GM18511 (cell line): ENCODE data around the gene HAPSTR1.
"Not testable (repeated sequence)": the region's sequence is repeated elsewhere in the genome, so short reads cannot be mapped to it uniquely, and the experiment has no call there.

ENCODE experiments used
- ATAC-seq: cut with Tn5 transposase; IDR thresholded peaks from one replicate; pipeline ENCODE4 v1.9.1; 2021; ENCODE audit warnings: mild to moderate bottlenecking, moderate library complexity; ENCODE audit not compliant: unreplicated experiment

Gene HAPSTR1, protein sequence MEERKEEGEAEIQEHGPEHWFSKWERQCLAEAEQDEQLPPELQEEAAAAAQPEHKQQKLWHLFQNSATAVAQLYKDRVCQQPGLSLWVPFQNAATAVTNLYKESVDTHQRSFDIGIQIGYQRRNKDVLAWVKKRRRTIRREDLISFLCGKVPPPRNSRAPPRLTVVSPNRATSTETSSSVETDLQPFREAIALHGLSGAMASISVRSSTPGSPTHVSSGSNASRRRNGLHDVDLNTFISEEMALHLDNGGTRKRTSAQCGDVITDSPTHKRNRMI

DNA sequence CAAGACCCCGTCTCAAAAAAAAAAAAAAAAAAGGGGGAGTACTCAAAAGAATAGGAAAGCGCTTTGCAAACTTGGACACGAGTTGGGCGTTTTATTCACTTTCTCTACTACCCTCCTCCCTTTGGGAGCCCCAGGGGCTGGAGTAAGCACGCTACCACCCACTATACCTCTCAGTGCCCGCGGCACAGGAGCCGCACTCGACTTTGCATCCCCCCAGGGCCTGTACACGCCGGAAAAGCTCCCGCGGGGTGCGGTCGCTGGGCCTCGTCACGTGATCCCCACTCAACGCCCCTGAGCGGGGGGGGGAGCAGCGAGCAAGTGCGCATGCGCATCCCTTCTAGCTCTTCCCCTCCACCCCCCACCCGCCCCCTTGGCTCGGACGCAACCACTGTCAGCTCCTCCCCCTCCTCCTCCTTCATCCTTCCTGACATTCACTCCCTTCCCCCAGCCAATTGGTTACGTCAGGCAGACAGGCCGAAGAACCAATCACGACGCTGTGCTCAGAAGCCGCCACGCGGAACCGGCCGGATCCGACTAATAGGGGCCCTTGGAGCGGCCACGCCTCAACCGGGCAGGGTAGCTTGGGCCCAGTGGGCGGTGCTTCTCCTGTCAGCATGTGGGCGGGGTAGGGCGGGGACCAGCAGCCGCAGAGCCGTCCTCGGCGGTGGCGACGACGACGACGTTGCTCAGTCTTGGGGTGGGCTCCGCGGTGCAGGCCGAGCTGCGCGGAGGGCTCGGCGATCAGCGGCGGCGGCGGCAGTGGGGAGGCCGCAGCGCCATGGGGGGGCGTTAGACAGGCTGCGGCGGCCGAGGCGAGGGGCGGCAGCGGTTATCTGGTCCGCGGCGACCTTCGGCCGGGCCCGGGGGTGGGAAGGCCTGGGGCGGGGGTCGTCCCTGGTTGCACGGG is at the start of gene HAPSTR1:
TSS of gene HAPSTR1 (plus strand) at position 685 of the 907 bp plus-strand sequence. CDS start 401 bp downstream, outside the sequence.
- peak; percentile 89 for ATAC-seq

GRCh38 chr16:9042533-9042932 is 48.9 kb upstream of the HAPSTR1 start:
- ATAC-seq = no peak

DNA sequence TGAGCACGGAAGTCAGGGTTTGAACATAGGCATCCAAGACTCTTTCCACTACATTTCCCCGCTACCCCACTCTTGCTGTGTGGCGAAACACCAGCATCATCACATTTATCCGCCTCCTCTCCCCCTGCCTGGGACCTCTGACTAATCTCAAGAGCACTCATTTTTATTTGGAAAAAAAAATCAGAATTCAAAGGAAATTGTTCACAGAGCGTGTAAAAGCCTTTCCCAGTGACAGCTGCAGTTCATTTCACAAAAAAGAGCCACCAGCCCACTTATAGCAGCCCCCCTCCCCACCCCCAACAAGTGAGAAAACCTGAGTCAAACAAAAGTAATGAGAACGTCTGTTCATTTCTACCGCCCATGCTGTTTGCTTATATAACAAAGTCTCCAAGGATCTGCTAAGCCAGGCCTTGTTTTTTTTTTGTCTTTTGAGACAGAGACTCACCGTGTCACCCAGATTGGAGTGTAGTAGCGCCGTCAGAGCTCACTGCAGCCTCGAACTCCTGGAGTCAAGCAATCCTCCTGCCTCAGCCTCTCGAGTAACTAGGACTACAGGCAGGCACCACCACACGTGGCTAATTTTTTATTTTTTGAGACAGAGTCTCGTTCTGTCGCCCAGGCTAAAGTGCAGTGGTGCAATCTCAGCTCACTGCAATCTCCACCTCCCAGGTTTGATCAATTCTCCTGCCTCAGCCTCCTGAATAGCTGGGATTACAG is 48.3 kb upstream of the HAPSTR1 start:
- no peak for ATAC-seq

DNA sequence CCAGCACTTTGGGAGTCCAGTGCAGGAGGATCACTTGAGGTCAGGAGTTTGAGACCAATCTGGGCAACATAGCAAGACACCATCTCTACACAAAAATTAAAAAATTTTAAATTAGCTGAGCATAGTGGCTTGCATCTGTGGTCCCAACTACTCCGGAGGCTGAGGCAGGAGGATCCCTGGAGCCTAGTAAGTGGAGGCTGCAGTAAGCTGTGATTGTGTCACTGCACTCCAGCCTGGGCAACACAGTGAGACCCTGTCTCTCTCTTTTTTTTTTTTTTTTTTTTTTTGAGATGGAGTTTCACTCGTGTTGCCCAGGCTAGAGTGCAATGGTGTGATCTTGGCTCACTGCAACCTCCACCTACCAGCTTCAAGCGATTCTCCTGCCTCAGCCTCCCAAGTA is 45.9 kb upstream of the HAPSTR1 start:
- not testable (repeated sequence) for ATAC-seq

DNA sequence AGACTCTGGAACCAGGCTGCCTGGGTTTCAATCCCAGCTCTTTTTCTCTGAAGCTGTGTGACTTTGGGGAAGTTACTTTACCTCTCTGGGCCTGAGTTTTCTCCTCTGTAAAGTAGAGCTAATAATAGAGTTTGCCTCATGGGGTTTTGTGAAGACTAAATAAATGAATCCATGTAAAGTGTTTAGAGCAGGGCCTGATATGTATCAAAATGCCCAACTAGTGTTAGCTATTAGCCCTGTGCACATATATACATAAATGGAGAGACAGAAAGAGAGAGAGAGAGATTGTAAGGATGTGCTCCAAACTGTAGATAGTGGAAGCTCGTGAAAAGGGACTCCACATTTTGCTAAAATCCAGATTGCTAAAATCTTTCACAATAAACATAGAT is 44.8 kb upstream of the HAPSTR1 start:
- no peak for ATAC-seq

DNA sequence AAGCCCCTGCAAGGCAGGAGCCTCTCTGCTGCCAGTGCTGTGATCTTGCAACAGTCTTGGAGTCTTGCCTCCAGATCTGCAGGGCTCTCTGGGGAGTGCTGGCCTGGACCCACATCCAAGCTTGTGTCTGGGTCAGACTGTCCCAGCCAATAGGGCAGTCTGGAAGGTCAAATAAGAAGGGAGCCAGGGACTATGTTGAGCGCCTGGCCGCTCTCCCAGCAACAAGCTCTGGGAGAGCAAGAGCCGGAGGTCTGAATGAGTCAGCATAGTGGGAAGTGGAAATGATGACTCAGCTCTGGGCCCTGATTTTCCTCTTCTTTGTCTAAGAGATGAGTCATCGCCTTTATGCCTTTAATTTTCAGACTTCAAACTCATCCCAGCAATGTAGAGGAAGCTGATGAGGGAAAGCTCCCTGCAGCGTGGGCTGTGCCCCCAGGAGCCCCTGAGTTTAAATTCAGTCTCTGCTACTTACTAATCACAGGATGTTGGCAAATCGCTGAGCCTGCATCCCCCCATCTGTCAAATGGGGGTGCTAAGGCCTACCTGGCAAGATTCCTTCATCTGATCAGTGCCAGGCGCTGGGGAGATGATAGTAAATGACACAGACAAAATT is 43.6 kb upstream of the HAPSTR1 start:
- ATAC-seq = peak; percentile 88

DNA sequence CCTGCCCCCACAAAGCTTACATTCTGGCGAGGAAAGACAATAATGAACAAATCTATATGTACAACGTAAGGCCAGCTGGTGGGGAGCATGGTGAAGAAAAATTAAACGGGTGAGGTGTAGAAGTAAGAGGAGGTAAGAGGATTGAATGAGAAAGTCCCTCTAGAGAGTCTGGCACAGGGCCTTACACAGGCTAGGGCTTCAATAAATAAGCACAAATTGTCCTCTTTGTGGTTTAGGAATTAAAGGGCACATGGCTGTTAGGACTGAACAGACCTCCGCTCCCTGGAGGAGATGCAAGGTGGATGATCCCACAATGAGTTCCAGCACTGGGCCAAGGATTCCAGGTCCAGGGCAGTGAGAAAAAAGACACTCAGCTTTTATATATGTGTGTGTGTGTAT is 43.1 kb upstream of the HAPSTR1 start:
- peak; percentile 4 for ATAC-seq

DNA sequence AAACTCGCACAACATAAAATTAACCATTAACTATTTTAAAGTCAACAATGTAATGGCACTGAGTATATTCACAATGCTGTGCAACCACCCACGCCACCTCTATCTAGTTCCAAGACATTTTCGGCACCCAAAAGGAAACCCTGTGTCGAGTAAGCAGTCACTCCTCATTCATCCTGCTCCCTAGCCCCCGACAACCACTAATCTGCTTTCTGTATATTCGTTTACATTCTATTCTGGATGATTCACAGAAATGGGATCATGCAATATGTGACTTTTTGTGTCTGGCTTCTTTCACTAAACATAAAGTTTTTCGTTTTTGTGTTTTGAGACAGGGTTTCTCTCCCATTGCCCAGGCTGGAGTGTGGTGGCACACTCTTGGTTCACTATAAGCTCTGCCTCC is 42.2 kb upstream of the HAPSTR1 start:
- no peak for ATAC-seq

DNA sequence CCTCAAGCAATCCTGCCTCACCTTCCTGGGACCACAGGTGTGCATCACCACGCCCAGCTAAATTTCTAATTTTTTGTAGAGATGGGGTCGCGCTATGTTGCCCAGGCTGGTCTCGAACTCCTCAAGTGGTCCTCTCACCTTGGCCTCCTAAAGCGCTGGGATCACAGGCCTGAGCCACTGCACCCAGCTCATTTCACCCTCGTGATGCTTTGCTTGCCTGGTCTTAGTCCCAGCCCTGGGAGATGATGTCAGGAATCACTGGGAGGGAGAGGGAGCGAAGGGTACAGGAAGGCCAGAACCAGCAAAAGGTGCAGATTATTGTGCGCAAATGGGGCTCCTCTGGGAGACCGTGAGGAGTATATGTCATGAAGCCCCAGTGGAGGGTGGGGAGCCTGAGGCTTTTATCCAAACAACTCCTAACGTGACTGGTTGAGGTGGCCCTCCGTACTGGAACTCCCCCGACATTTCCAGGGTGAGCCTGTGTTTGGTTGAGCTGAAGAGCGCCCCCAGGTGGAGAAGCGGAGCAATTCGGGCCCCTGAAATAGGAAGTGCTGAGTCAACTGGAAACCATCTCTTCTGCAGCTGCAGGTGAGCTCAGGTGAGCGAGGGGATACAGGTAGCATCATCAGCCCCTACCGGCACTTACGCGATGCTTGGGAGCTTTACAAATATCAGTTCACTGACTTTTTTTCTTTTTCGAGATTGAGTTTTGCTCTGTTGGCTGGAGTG is 41.2 kb upstream of the HAPSTR1 start:
- no peak for ATAC-seq

GRCh38 chr16:9053006-9053601 is 38.3 kb upstream of the HAPSTR1 start:
- ATAC-seq = no peak

DNA sequence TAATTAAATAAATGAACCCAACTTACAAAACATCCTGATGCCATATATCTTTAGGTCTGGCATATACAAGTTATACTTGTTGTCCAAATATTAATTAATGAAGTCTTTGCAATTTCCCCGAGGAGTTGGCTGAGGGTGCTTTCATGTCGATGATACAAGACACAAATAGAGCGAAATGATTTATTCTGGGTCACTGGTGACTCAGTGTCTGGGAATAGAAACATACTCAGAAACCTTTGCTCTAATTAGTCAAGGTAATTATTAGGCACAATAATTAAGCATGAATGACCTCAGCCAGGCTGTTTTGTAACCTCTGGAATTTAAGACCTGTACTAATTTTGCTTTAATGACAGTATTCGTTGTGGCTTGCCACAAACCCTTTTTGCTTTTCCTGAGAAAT is 37.0 kb upstream of the HAPSTR1 start:
- ATAC-seq = no peak

DNA sequence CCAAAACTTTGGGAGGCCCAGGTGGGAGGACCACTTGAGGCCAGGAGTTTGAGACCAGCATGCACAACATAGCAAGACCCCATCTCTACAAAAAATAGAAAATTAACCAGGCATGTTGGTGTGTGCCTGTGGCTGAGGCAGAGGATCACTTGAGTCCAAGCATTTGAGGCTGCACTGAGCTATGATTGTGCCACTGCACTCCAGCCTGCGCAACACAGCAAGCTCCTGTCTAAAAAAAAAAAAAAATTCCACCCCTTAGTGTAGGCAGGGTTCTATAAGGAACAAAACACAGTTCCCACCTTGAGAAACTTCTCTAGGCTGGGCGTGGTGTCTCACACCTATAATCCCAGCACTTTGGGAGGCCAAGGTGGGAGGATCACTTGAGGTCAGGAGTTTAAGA is 36.3 kb upstream of the HAPSTR1 start:
- no peak for ATAC-seq

- ATAC-seq = no peak
Measured at GRCh38 chr16:9055661-9056060, 35.8 kb upstream of the HAPSTR1 start.

DNA sequence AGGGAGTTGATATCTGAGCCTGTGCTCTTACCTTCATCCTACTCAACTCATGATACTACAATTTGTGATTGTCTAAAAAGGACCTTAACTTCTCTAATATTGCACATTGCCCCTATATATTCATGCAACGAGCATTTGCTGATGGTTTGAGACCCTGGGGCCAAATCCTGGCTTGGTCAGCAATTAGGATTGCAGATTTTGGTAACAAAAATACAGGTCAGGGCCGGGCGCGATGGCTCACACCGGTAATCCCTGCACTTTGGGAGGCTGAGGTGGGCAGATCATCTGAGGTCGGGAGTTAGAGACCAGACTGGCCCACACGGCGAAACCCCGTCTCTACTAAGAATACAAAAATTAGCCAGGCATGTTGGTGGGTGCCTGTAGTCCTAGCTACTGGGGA is 35.4 kb upstream of the HAPSTR1 start:
- no peak for ATAC-seq

GRCh38 chr16:9058211-9058610 is 33.2 kb upstream of the HAPSTR1 start:
- ATAC-seq = no peak

DNA sequence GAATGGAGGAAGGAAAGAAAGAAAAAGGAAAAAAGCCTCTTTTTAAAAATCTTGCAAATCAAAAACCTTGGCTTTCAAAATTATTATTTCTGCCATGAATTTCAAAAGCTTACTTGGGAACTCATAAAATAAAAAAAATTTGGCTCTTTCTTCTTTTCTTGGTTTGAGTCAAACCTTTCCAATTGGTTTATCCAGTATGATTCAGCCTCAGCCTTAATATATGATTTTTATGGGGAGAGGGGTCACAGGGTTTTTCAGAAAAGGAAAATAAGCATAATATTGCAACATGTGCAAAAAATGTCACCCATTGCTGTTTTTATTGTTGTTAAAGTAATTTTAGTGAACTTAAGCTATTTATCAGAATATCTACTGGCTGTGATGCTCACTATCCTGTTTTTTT is 31.2 kb upstream of the HAPSTR1 start:
- ATAC-seq = no peak

DNA sequence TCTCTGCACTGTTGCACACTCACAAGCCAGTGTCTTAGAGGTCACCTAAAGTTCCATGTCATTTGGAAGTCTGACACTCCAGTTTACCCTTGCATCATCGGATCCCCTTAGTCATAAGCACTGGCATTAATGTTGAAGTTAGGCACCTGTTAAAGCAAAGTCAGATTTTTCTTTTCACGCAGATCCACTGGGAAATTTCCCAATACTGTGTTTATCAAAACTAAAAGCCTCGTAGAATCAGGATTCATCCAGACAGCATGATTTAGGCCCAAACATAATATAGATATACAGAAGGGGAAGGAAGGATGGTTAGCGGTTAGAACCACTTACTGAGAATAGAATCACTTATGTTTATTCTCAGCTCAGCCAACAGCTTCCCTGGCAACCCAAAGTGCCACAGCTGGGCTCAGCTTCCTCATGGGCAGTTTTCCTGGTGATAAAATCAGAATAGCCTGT is 30.1 kb upstream of the HAPSTR1 start:
- ATAC-seq = no peak

- no peak for ATAC-seq
Measured at GRCh38 chr16:9062301-9062700, 29.1 kb upstream of the HAPSTR1 start.

DNA sequence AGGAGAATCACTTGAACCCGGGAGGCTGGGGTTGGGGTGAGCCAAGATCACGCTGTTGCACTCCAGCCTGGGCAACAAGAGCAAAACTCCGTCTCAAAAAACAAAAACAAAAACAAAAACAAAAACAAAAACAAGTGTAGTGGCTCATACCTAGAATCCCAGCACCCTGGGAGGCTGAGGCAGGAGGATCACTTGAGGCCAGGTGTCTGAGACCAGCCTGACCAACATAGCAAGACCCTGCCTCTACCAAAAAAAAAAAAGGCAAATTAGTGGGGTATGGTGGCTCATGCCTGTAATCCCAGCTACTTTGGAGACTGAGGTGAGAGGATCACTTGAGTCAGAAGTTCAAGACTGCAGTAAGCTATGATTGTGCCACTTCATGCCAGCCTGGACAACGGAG is 26.4 kb upstream of the HAPSTR1 start:
- ATAC-seq = no peak

DNA sequence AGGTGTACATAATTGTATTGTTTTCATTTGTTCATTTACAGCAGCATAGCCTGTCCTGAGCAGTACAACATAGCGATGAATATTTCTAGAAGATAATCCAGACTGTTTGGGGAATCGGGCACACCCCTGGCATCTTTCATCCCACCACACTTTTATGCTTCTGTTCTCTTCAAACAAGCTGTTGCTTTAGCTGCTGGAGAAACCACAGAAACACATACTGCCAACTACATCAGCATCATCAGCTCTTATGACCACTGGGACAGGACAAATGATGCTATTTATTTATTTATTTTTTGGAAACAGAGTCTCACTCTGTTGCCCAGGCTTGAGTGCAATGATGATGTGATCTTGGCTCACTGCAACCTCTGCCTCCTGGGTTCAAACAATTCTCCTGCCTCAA is 22.6 kb upstream of the HAPSTR1 start:
- ATAC-seq = no peak
